HepG2 (cell line): ENCODE measurements around the gene KIAA0232. TPM values are rescaled to one million over a fixed set of nuclear protein-coding genes. Genes with fewer than 3 reads are reported as not detected.
A peak's percentile ranks its signal among the peaks of the same experiment; 100 is the strongest.

ENCODE experiments used
- ATAC-seq: fragments of 200-7000 bp; cut with Tn5 transposase; 3 replicates; pipeline ENCODE4 v1.9.1; 2020; ENCODE audit warnings: mild to moderate bottlenecking, moderate library complexity
- BruUV-seq: library from RNA; stranded (reverse); fragments of 400-500 nt; replicated peaks from 2 replicates; lab custom pipeline; 2021; lab: Mats Ljungman, UMichigan
- CTCF ChIA-PET: fragments of 300-600 bp; formaldehyde crosslinking; extraction: SDS; loops from one replicate; lab custom pipeline; 2021; ENCODE audit warnings: low total read pairs, inconsistent platforms, low intra/inter-chr PET ratio; lab: Yijun Ruan, JAX
- POLR2A ChIA-PET: fragments of 350-600 bp; sonication (Branson Sonifier 250); formaldehyde crosslinking; loops from one replicate; lab custom pipeline; 2020; ENCODE audit warnings: antibody characterized with exemption, inconsistent platforms; lab: Yijun Ruan, JAX
- DNase-seq: peaks from one replicate; pipeline ENCODE4 v3.0.0-alpha.2; 2015; ENCODE audit warnings: low spot score
- FAIRE-seq: peaks from 3 replicates; lab custom pipeline; 2011; peaks lifted over from hg19 to GRCh38; lab: Jason Lieb, UNC
- H2AFZ ChIP-seq: one replicate; pipeline ENCODE4 v1.6.1; 2011; ENCODE audit warnings: low read length, inconsistent platforms
- H3K27ac ChIP-seq: fragments of 300-600 bp; 3 replicates; pipeline ENCODE4 v1.8.0; 2011; ENCODE audit warnings: mixed run types, mild to moderate bottlenecking, mixed read lengths, low read length, inconsistent platforms; ENCODE audit not compliant: insufficient read depth; ENCODE audit errors: extremely low read length
- H3K27me3 ChIP-seq, 2 experiments: fragments of 200-600 bp in 1 of 2; 2 replicates in 1 of 2; 3 replicates in 1 of 2; pipeline versions ENCODE4 v1.6.0 to v1.8.0; 2011; ENCODE audit warnings: low read length in 2 of 2, mild to moderate bottlenecking in 2 of 2, moderate library complexity in 2 of 2, inconsistent platforms in 1 of 2; ENCODE audit not compliant: insufficient read depth in 2 of 2, control insufficient read depth in 1 of 2
- H3K36me3 ChIP-seq, 2 experiments: fragments of 200-600 bp in 1 of 2; replicated peaks in 1 of 2; 2 replicates in 1 of 2; 3 replicates in 1 of 2; pipeline versions ENCODE4 v1.5.1 to v1.8.0; 2011; ENCODE audit warnings: low read length in 2 of 2, inconsistent platforms in 1 of 2; ENCODE audit not compliant: insufficient read depth in 2 of 2, control insufficient read depth in 1 of 2
- H3K4me1 ChIP-seq: 2 replicates; pipeline ENCODE4 v1.5.1; 2012; ENCODE audit warnings: low read length, inconsistent platforms; ENCODE audit not compliant: insufficient read depth
- H3K4me2 ChIP-seq: 2 replicates; pipeline ENCODE4 v1.6.0; 2011; ENCODE audit warnings: low read depth, low read length, inconsistent platforms
- H3K4me3 ChIP-seq, 3 experiments: fragments of 200-600 bp in 1 of 3; sonication (generic), shearing (Covaris generic) in 1 of 3; replicated peaks in 1 of 3; 2 replicates each; pipeline ENCODE4 v1.5.1; 2011 to 2016; ENCODE audit warnings: low read length in 3 of 3, inconsistent platforms in 2 of 3, low read depth in 2 of 3, mild to moderate bottlenecking in 2 of 3, control low read depth in 1 of 3, mixed read lengths in 1 of 3; ENCODE audit not compliant: insufficient read depth in 1 of 3
- H3K79me2 ChIP-seq: one replicate; pipeline ENCODE4 v1.6.1; 2011; ENCODE audit warnings: low read length, inconsistent platforms; ENCODE audit not compliant: insufficient read depth
- H3K9ac ChIP-seq: 2 replicates; pipeline ENCODE4 v1.6.0; 2011; ENCODE audit warnings: mild to moderate bottlenecking, low read depth, low read length, inconsistent platforms; ENCODE audit not compliant: insufficient read depth
- H3K9me3 ChIP-seq: 2 replicates; pipeline ENCODE4 v1.5.1; 2012; ENCODE audit warnings: mild to moderate bottlenecking, low read length
- H4K20me1 ChIP-seq: 2 replicates; pipeline ENCODE4 v1.6.0; 2011; ENCODE audit warnings: inconsistent platforms, mild to moderate bottlenecking, low read length, moderate library complexity; ENCODE audit not compliant: insufficient read depth
- BATF2 ChIP-seq: sonication (generic); formaldehyde crosslinking; IDR thresholded peaks from 2 replicates; pipeline ENCODE4 v1.8.0; 2022; ENCODE audit warnings: mild to moderate bottlenecking, missing genetic modification reagents, moderate library complexity
- DMAP1 ChIP-seq: IDR thresholded peaks from 2 replicates; pipeline ENCODE4 v1.6.1; 2016
- ELF3 ChIP-seq: IDR thresholded peaks from 2 replicates; pipeline ENCODE4 v1.6.1; 2016; ENCODE audit warnings: missing genetic modification reagents, missing compliant biosample characterization
- EZH2 ChIP-seq: conservative IDR thresholded peaks from 2 replicates; pipeline ENCODE4 v1.6.1; 2012; ENCODE audit warnings: mild to moderate bottlenecking, low read depth, low read length, moderate library complexity
- MIXL1 ChIP-seq: IDR thresholded peaks from 2 replicates; pipeline ENCODE4 v1.6.1; 2016
- NFIB ChIP-seq: sonication (generic); formaldehyde crosslinking; IDR thresholded peaks from 2 replicates; pipeline ENCODE4 v1.9.0; 2021; ENCODE audit warnings: missing genetic modification reagents, mild to moderate bottlenecking, borderline replicate concordance
- NFKB2 ChIP-seq: sonication (generic); formaldehyde crosslinking; IDR thresholded peaks from 2 replicates; pipeline ENCODE4 v1.4.0; 2020; ENCODE audit warnings: missing genetic modification reagents, borderline replicate concordance
- RFXANK ChIP-seq: IDR thresholded peaks from 2 replicates; pipeline ENCODE4 v1.6.1; 2016
- THRA ChIP-seq: sonication (generic); formaldehyde crosslinking; IDR thresholded peaks from 2 replicates; pipeline ENCODE4 v1.4.0; 2020; ENCODE audit warnings: missing genetic modification reagents, borderline replicate concordance
- UBTF ChIP-seq: sonication (generic); formaldehyde crosslinking; IDR thresholded peaks from 2 replicates; pipeline ENCODE4 v1.4.0; 2020; ENCODE audit warnings: mild to moderate bottlenecking, missing genetic modification reagents
- ZFX ChIP-seq: sonication (generic); formaldehyde crosslinking; IDR thresholded peaks from 2 replicates; pipeline ENCODE4 v1.4.0; 2020; ENCODE audit warnings: mild to moderate bottlenecking, low read depth, missing genetic modification reagents, moderate library complexity
- ZNF260 ChIP-seq: sonication (generic); formaldehyde crosslinking; IDR thresholded peaks from 2 replicates; pipeline ENCODE4 v1.4.0; 2020; ENCODE audit warnings: missing genetic modification reagents, low read depth, mild to moderate bottlenecking, borderline replicate concordance
- ZNF484 ChIP-seq: sonication (generic); formaldehyde crosslinking; IDR thresholded peaks from 2 replicates; pipeline ENCODE4 v1.5.1; 2020; ENCODE audit warnings: mild to moderate bottlenecking, low read depth, missing genetic modification reagents, borderline replicate concordance
- ZNF580 ChIP-seq: IDR thresholded peaks from 2 replicates; pipeline ENCODE4 v1.6.1; 2016; ENCODE audit warnings: low read depth, borderline replicate concordance
- WGBS: methylation state at CpG from one replicate; pipeline ENCODE4 v1.1.6; 2017; ENCODE audit warnings: low lambda C conversion rate; 5-methylcytosine and 5-hydroxymethylcytosine counted together
- in situ Hi-C: cut with HindIII; loops from 2 replicates; pipeline ENCODE4 v1.10.0; 2017; ENCODE audit warnings: low pct_unique_long_range_greater_than_20kb; ENCODE audit not compliant: extremely low pct_ligation_motif_present
- intact Hi-C: fragments of 100-400 bp; cut with micrococcal nuclease; formaldehyde crosslinking; loops from one replicate; pipeline ENCODE4 v1.10.0; 2022; ENCODE audit not compliant: unreplicated experiment
- polyA plus RNA-seq, 8 experiments: library from polyadenylated mRNA; depleted of rRNA in 3 of 8; stranded (reverse) in 7 of 8; unstranded in 1 of 8; fragments of >200 nt; fragmentation: Illumina TruSeq in 4 of 8; extraction: Trizol in 4 of 8; gene quantifications; 2 replicates each; pipeline versions ENCODE4 v1.2.1 to v1.2.3, GENCODE V29; 2011 to 2016; ENCODE audit warnings: low read depth in 4 of 8, missing spikeins in 1 of 8, mixed read lengths in 1 of 8; ENCODE audit not compliant: insufficient read depth in 1 of 8
- total RNA-seq, 5 experiments: library from RNA; depleted of rRNA; stranded (reverse); fragments of >200 nt; fragmentation: Illumina TruSeq; extraction: Trizol; gene quantifications; 2 replicates each; pipeline ENCODE4 v1.2.3, GENCODE V29; 2016; ENCODE audit warnings: low read depth in 1 of 5
- TF ChIP-seq, protein P1 (sequence below): IDR thresholded peaks from 2 replicates; pipeline ENCODE4 v1.6.1; 2016; ENCODE audit warnings: missing compliant biosample characterization, missing genetic modification reagents, borderline replicate concordance

KIAA0232 gene
- total and polyA plus RNA-seq, 2 of the 13 experiments (the other 11 are each of a cell fraction or from before 2014, with no cell fraction given) = 7.8 to 17.1 TPM

- in situ Hi-C loops = no loop called here
- peak overlapping the region; percentile 99 for H3K9ac ChIP-seq
- DNase-seq = peak; percentile 80
- WGBS = 11% methylated on average over 10 of the region's 91 CpGs
- peaks cover 38% of the 10 kb centered on the region for H4K20me1 ChIP-seq
- peaks cover 0 to 12% of the 10 kb centered on the region in 2 experiments; a peak in 3 of 5 replicates for H3K36me3 ChIP-seq
- ChIA-PET POLR2A (interaction anchor here (0.6 to 2.4 kb wide), 9 partner anchors 15 to 90 kb away, joined by 3 to 13 read pairs (median 4); no protein-coding TSS in a partner anchor), CTCF (interaction anchor here (0.8 kb wide), 1 partner anchor 91 kb away, joined by 3 read pairs; no protein-coding TSS in a partner anchor)
- peaks cover 51% of the 10 kb centered on the region for H3K79me2 ChIP-seq
- peak overlapping the region; percentile 93 for H3K27ac ChIP-seq
- H3K9me3 ChIP-seq = no peaks in the 10 kb centered on the region
- intact Hi-C loops = loop anchor here (5.0 kb wide), 1 partner anchor 51 kb away; no protein-coding TSS in a partner anchor
- peaks cover 59% of the 10 kb centered on the region for H3K4me1 ChIP-seq
- peak overlapping the region; percentile 100 for H3K4me2 ChIP-seq
- peak; percentile 74 for ATAC-seq
- TSS peak; percentile 78 for BruUV-seq
- H3K27me3 ChIP-seq = no peaks in the 10 kb centered on the region; a peak in 1 of 5 replicates
- FAIRE-seq = no peak
- peak overlapping the region; percentile 93 to 98 (median 95) for H3K4me3 ChIP-seq
- no peak overlapping the region for H2AFZ ChIP-seq
- TF ChIP-seq NFKB2 (CRISPR knock-in tag) = peak; percentile 78; the same call in 1 of the 2 replicates
- 0 out of 2 replicates have a peak, but pooled peaks have one; percentile 13 for TF ChIP-seq DMAP1
- peak; percentile 66; the same call in 1 of the 2 replicates for TF ChIP-seq ZNF580 (CRISPR knock-in tag)
- TF ChIP-seq MIXL1 = no peak
- TF ChIP-seq RFXANK (CRISPR knock-in tag) = no peak
- no peak for TF ChIP-seq NFIB (CRISPR knock-in tag)
- TF ChIP-seq, protein P1, sequence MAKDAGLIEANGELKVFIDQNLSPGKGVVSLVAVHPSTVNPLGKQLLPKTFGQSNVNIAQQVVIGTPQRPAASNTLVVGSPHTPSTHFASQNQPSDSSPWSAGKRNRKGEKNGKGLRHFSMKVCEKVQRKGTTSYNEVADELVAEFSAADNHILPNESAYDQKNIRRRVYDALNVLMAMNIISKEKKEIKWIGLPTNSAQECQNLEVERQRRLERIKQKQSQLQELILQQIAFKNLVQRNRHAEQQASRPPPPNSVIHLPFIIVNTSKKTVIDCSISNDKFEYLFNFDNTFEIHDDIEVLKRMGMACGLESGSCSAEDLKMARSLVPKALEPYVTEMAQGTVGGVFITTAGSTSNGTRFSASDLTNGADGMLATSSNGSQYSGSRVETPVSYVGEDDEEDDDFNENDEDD (CRISPR knock-in tag) = peak; percentile 37; the same call in 1 of the 2 replicates
- no peak for TF ChIP-seq ZNF260 (CRISPR knock-in tag)
- TF ChIP-seq ELF3 = peak; percentile 29; the same call in 1 of the 2 replicates
- peak; percentile 70 for TF ChIP-seq ZFX (CRISPR knock-in tag)
- TF ChIP-seq BATF2 (CRISPR knock-in tag) = no peak
- TF ChIP-seq ZNF484 (CRISPR knock-in tag) = no peak
- TF ChIP-seq THRA (CRISPR knock-in tag) = peak; percentile 68
- peak; percentile 88 for TF ChIP-seq UBTF (CRISPR knock-in tag)
- TF ChIP-seq EZH2 = no peak
Observed at GRCh38 chr4:6783111-6783981, 819 bp downstream of the KIAA0232 start.
